VCaP (cell line): ENCODE measurements around the gene CACNB4.

Experiments
- H3K27ac ChIP-seq: fragments of 450-650 bp; 2 replicates; pipeline ENCODE4 v1.5.1; 2017
- TF ChIP-seq, protein P1 (sequence below): fragments of 450-650 bp; conservative IDR thresholded peaks from 2 replicates; pipeline ENCODE4 v1.5.1; 2017; ENCODE audit warnings: mild to moderate bottlenecking, moderate library complexity

CACNB4 gene

GRCh38 chr2:151851761-151852160, 247.1 kb downstream of the CACNB4 start:
- TF ChIP-seq, protein P1, sequence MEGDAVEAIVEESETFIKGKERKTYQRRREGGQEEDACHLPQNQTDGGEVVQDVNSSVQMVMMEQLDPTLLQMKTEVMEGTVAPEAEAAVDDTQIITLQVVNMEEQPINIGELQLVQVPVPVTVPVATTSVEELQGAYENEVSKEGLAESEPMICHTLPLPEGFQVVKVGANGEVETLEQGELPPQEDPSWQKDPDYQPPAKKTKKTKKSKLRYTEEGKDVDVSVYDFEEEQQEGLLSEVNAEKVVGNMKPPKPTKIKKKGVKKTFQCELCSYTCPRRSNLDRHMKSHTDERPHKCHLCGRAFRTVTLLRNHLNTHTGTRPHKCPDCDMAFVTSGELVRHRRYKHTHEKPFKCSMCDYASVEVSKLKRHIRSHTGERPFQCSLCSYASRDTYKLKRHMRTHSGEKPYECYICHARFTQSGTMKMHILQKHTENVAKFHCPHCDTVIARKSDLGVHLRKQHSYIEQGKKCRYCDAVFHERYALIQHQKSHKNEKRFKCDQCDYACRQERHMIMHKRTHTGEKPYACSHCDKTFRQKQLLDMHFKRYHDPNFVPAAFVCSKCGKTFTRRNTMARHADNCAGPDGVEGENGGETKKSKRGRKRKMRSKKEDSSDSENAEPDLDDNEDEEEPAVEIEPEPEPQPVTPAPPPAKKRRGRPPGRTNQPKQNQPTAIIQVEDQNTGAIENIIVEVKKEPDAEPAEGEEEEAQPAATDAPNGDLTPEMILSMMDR = no peak
- H3K27ac ChIP-seq = no peak overlapping the region

DNA sequence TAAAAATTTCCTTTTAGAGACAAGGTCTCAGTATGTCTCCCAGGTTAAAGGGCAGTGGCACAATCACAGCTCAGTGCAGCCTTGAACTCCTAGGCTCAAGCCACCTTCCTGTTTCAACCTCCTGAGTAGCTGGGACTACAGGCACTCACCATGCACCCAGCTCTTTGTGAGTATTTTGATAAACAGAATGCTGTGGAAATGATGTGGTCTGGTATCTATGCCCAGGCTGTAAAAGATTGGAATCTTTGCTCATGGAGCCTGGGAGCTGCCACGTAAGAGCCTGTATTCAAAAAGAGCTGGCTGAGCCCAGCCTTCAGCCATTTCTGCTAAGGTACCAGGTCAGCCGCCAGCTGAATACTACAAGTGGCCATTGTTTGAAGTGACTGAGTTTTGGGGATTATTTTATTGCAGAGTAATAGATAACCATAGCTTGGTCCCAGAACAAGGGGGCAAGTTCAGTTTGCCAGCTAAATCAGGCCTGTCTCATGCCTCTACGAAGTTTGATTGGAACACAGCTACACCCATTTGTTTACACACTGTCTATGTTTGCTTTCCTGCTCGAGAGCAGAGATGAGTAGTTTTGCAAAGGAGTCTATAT, 249.3 kb downstream of the CACNB4 start:
- TF ChIP-seq, protein P1 = no peak
- H3K27ac ChIP-seq = peak overlapping the region; percentile 14; the same call in 1 of the 2 replicates

- H3K27ac ChIP-seq = no peak overlapping the region
- TF ChIP-seq, protein P1 = no peak
Measured at GRCh38 chr2:151845884-151846283, 253.0 kb downstream of the CACNB4 start.

GRCh38 chr2:151845481-151845880, 253.4 kb downstream of the CACNB4 start:
- TF ChIP-seq, protein P1 = no peak
- no peak overlapping the region for H3K27ac ChIP-seq

GRCh38 chr2:151844211-151844896, 254.5 kb downstream of the CACNB4 start:
- no peak overlapping the region for H3K27ac ChIP-seq
- TF ChIP-seq, protein P1 = no peak

DNA sequence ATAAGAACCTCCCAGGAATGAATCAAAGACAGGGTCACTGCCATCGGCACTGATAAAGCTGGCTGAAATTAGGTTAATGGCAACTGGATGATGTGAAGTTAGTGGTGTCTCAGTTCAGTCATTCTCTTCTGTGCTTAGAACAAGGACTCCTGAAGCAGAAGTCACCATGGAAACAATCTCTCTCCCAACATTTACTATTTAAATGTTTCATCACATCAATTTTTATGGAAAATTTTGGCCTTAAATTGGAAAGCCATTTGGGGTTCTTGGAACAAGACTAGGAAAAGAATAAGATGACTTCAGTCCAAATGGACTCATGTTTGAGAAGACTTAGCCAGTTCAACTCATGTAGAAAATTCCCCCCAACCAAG, 255.2 kb downstream of the CACNB4 start:
- TF ChIP-seq, protein P1 = no peak
- no peak overlapping the region for H3K27ac ChIP-seq

GRCh38 chr2:151842830-151843690, 255.8 kb downstream of the CACNB4 start:
- no peak overlapping the region for H3K27ac ChIP-seq
- TF ChIP-seq, protein P1 = no peak
